ENCODE results near the gene SLC35D3. TPM values are rescaled to one million over a fixed set of nuclear protein-coding genes. Genes with fewer than 3 reads are reported as not detected.

SLC35D3 gene
- total and polyA plus RNA-seq, 7 experiments from 2014 or later, result 0.16 TPM; not detected in 6

GRCh38 chr6:136889271-136890193 is 32.6 kb upstream of the SLC35D3 start:
- CTCF ChIA-PET, result no interaction called here
- no peak overlapping the region for H3K27ac Mint-ChIP-seq

GRCh38 chr6:136890194-136890839 is 31.8 kb upstream of the SLC35D3 start:
- no peaks in the 10 kb centered on the region for H3K9me3 ChIP-seq (ENCODE audit: control insufficient read depth in 2 of 3, low read length in 3 of 3)
- intact Hi-C loops (cut with micrococcal nuclease), result no loop called here
- no peak overlapping the region for H3K27ac ChIP-seq (ENCODE audit: low read depth, low read length)
- H3K36me3 ChIP-seq (ENCODE audit: control insufficient read depth in 2 of 3, insufficient read depth in 3 of 3, low read length in 3 of 3), result no peaks in the 10 kb centered on the region
- H3K27me3 ChIP-seq (ENCODE audit: control insufficient read depth in 2 of 2, insufficient read depth in 2 of 2, low read length in 2 of 2), result no peaks in the 10 kb centered on the region
- Mint-ChIP-seq H3K9me3 (no peaks in the 10 kb centered on the region), H3K27ac (peak overlapping the region in 2 of 9 donors; percentile 38 to 58), H3K27me3 (no peaks in the 10 kb centered on the region), H3K36me3 (peaks cover 3 to 31% (median 24%) of the 10 kb centered on the region in 5 donors), H3K4me3 (peak overlapping the region in 1 of 10 donors; percentile 34), H3K4me1 (peaks cover 0 to 23% (median 5%) of the 10 kb centered on the region in 7 donors)
- CTCF ChIA-PET, result no interaction called here
- H3K4me3 ChIP-seq (ENCODE audit: low read length), result no peak overlapping the region
- DNase-seq (no peak), ATAC-seq (no peak)
- POLR2A ChIA-PET, result no interaction called here
- H3K4me1 ChIP-seq (ENCODE audit: control insufficient read depth in 2 of 2, insufficient read depth in 2 of 2, low read length in 2 of 2), result no peaks in the 10 kb centered on the region

More at GRCh38 chr6:136889271-136890193, 32.6 kb upstream of the SLC35D3 start:
- Mint-ChIP-seq H3K36me3 (peaks cover 3 to 36% (median 21%) of the 10 kb centered on the region in 5 donors), H3K4me1 (peaks cover 0 to 23% (median 5%) of the 10 kb centered on the region in 7 donors), H3K27me3 (no peaks in the 10 kb centered on the region), H3K9me3 (no peaks in the 10 kb centered on the region), H3K4me3 (no peak overlapping the region)
- Histone ChIP-seq H3K4me3 (ENCODE audit: low read length) (no peak overlapping the region), H3K4me1 (ENCODE audit: control insufficient read depth in 2 of 2, insufficient read depth in 2 of 2, low read length in 2 of 2) (no peaks in the 10 kb centered on the region), H3K9me3 (ENCODE audit: control insufficient read depth in 2 of 3, low read length in 3 of 3) (no peaks in the 10 kb centered on the region), H3K27ac (ENCODE audit: low read depth, low read length) (no peak overlapping the region), H3K36me3 (ENCODE audit: control insufficient read depth in 2 of 3, insufficient read depth in 3 of 3, low read length in 3 of 3) (no peaks in the 10 kb centered on the region), H3K27me3 (ENCODE audit: control insufficient read depth in 2 of 2, insufficient read depth in 2 of 2, low read length in 2 of 2) (no peaks in the 10 kb centered on the region)
- POLR2A ChIA-PET, result no interaction called here
- intact Hi-C loops (cut with micrococcal nuclease), result no loop called here
- no peak for ATAC-seq
- DNase-seq, result no peak

- Histone ChIP-seq H3K9me3 (ENCODE audit: control insufficient read depth in 2 of 3, low read length in 3 of 3) (no peaks in the 10 kb centered on the region), H3K27me3 (ENCODE audit: control insufficient read depth in 2 of 2, insufficient read depth in 2 of 2, low read length in 2 of 2) (no peaks in the 10 kb centered on the region), H3K36me3 (ENCODE audit: control insufficient read depth in 2 of 3, insufficient read depth in 3 of 3, low read length in 3 of 3) (no peaks in the 10 kb centered on the region), H3K4me3 (ENCODE audit: low read length) (no peak overlapping the region), H3K27ac (ENCODE audit: low read depth, low read length) (no peak overlapping the region), H3K4me1 (ENCODE audit: control insufficient read depth in 2 of 2, insufficient read depth in 2 of 2, low read length in 2 of 2) (no peaks in the 10 kb centered on the region)
- CTCF ChIA-PET, result no interaction called here
- no peaks in the 10 kb centered on the region for H3K27me3 Mint-ChIP-seq
- no peak for DNase-seq
- POLR2A ChIA-PET, result no interaction called here
- H3K4me1 Mint-ChIP-seq, result peaks cover 0 to 23% (median 5%) of the 10 kb centered on the region in 7 donors
- intact Hi-C loops (cut with micrococcal nuclease), result no loop called here
- no peaks in the 10 kb centered on the region for H3K9me3 Mint-ChIP-seq
- no peak for ATAC-seq
- no peak overlapping the region for H3K27ac Mint-ChIP-seq
- peaks cover 3 to 31% (median 20%) of the 10 kb centered on the region in 5 donors for H3K36me3 Mint-ChIP-seq
- no peak overlapping the region for H3K4me3 Mint-ChIP-seq
These were observed 31.1 kb upstream of the SLC35D3 start for GRCh38 chr6:136890986-136891385.

GRCh38 chr6:136893187-136893586 is 28.9 kb upstream of the SLC35D3 start:
- Mint-ChIP-seq H3K4me3 (no peak overlapping the region), H3K36me3 (peaks cover 3 to 26% (median 23%) of the 10 kb centered on the region in 5 donors), H3K27me3 (no peaks in the 10 kb centered on the region), H3K27ac (no peak overlapping the region), H3K9me3 (no peaks in the 10 kb centered on the region), H3K4me1 (peaks cover 0 to 14% (median 6%) of the 10 kb centered on the region in 7 donors)
- POLR2A ChIA-PET, result no interaction called here
- H3K36me3 ChIP-seq (ENCODE audit: control insufficient read depth in 2 of 3, insufficient read depth in 3 of 3, low read length in 3 of 3), result no peaks in the 10 kb centered on the region
- no peak overlapping the region for H3K4me3 ChIP-seq (ENCODE audit: low read length)
- DNase-seq (no peak), ATAC-seq (no peak)
- CTCF ChIA-PET, result no interaction called here
- no peaks in the 10 kb centered on the region for H3K4me1 ChIP-seq (ENCODE audit: control insufficient read depth in 2 of 2, insufficient read depth in 2 of 2, low read length in 2 of 2)
- no peaks in the 10 kb centered on the region for H3K27me3 ChIP-seq (ENCODE audit: control insufficient read depth in 2 of 2, insufficient read depth in 2 of 2, low read length in 2 of 2)
- intact Hi-C loops (cut with micrococcal nuclease), result no loop called here
- H3K9me3 ChIP-seq (ENCODE audit: control insufficient read depth in 2 of 3, low read length in 3 of 3), result no peaks in the 10 kb centered on the region
- no peak overlapping the region for H3K27ac ChIP-seq (ENCODE audit: low read depth, low read length)

GRCh38 chr6:136895901-136896300 is 26.2 kb upstream of the SLC35D3 start:
- H3K9me3 Mint-ChIP-seq, result no peaks in the 10 kb centered on the region
- no peak overlapping the region for H3K27ac ChIP-seq (ENCODE audit: low read depth, low read length)
- no peaks in the 10 kb centered on the region for H3K27me3 ChIP-seq (ENCODE audit: control insufficient read depth in 2 of 2, insufficient read depth in 2 of 2, low read length in 2 of 2)
- DNase-seq, result no peak
- H3K4me1 ChIP-seq (ENCODE audit: control insufficient read depth in 2 of 2, insufficient read depth in 2 of 2, low read length in 2 of 2), result no peaks in the 10 kb centered on the region
- no peaks in the 10 kb centered on the region for H3K27me3 Mint-ChIP-seq
- CTCF ChIA-PET, result no interaction called here
- intact Hi-C loops (cut with micrococcal nuclease), result no loop called here
- no peak for ATAC-seq
- no peaks in the 10 kb centered on the region for H3K9me3 ChIP-seq (ENCODE audit: control insufficient read depth in 2 of 3, low read length in 3 of 3)
- H3K4me3 ChIP-seq (ENCODE audit: low read length), result no peak overlapping the region
- no peak overlapping the region for H3K27ac Mint-ChIP-seq
- POLR2A ChIA-PET, result no interaction called here
- H3K36me3 ChIP-seq (ENCODE audit: control insufficient read depth in 2 of 3, insufficient read depth in 3 of 3, low read length in 3 of 3), result peaks cover 0 to 13% (median 0%) of the 10 kb centered on the region in 3 experiments
- peaks cover 9 to 36% (median 32%) of the 10 kb centered on the region in 5 donors for H3K36me3 Mint-ChIP-seq
- H3K4me3 Mint-ChIP-seq, result no peak overlapping the region
- H3K4me1 Mint-ChIP-seq, result peaks cover 0 to 6% (median 0%) of the 10 kb centered on the region in 7 donors

- CTCF ChIA-PET, result no interaction called here
- no peaks in the 10 kb centered on the region for H3K27me3 Mint-ChIP-seq
- intact Hi-C loops (cut with micrococcal nuclease), result no loop called here
These were observed 25.0 kb upstream of the SLC35D3 start for GRCh38 chr6:136897071-136897470.

More at GRCh38 chr6:136897071-136897470, 25.0 kb upstream of the SLC35D3 start:
- no peaks in the 10 kb centered on the region for H3K4me1 ChIP-seq (ENCODE audit: control insufficient read depth in 2 of 2, insufficient read depth in 2 of 2, low read length in 2 of 2)
- no peaks in the 10 kb centered on the region for H3K27me3 ChIP-seq (ENCODE audit: control insufficient read depth in 2 of 2, insufficient read depth in 2 of 2, low read length in 2 of 2)
- Mint-ChIP-seq H3K9me3 (no peaks in the 10 kb centered on the region), H3K27ac (no peak overlapping the region), H3K4me3 (no peak overlapping the region), H3K4me1 (peaks cover 0 to 6% (median 0%) of the 10 kb centered on the region in 7 donors), H3K36me3 (peaks cover 9 to 44% (median 34%) of the 10 kb centered on the region in 5 donors)
- DNase-seq (no peak), ATAC-seq (no peak)
- POLR2A ChIA-PET, result no interaction called here
- no peak overlapping the region for H3K4me3 ChIP-seq (ENCODE audit: low read length)
- no peak overlapping the region for H3K27ac ChIP-seq (ENCODE audit: low read depth, low read length)
- H3K9me3 ChIP-seq (ENCODE audit: control insufficient read depth in 2 of 3, low read length in 3 of 3), result no peaks in the 10 kb centered on the region
- H3K36me3 ChIP-seq (ENCODE audit: control insufficient read depth in 2 of 3, insufficient read depth in 3 of 3, low read length in 3 of 3), result peaks cover 0 to 20% (median 0%) of the 10 kb centered on the region in 3 experiments
